ENCODE results near the gene NCOA7.

- TF ChIP-seq POLR2AphosphoS5 (IDR thresholded peaks at IDR 0.05) (no peak), CTCF (IDR thresholded peaks at IDR 0.05) (no peak), EP300 (IDR thresholded peaks at IDR 0.05) (no peak), POLR2A (IDR thresholded peaks at IDR 0.05) (no peak)
Measured at GRCh38 chr6:125910527-125910926, 119.8 kb downstream of the NCOA7 start.

Measured in suprapubic skin (tissue), 4 donors.